ENCODE data around the gene LOC101059915.
"Not testable (repeated sequence)": the region's sequence is repeated elsewhere in the genome, so short reads cannot be mapped to it uniquely, and the experiment has no call there.

The LOC101059915 gene

DNA sequence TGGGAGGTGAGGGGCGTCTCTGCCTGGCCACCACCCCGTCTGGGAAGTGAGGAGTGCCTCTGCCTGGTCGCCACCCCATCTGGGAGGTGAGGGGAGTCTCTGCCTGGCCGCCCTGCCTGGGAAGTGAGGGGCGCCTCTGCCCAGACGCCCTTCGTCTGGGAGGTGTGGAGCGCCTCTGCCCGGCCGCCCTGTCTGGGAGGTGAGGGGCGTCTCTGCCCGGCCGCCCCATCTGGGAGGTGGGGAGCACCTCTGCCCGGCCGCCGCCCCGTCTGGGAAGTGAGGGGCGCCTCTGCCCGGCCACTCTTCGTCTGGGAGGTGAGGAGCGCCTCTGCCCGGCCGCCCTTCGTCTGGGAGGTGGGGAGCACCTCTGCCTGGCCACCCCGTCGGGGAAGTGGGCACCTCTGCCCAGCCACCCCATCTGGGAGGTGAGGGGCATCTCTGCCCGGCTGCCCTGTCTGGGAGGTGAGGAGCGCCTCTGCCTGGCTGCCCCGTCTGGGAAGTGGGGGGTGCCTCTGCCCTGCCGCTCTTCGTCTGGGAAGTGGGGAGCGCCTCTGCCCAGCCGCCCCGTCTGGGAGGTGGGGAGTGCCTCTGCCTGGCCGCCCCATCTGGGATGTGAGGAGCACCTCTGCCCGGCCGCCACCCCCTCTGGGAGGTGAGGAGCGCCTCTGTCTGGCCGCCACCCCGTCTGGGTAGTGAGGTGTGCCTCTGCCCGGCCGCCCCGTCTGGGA, 8.9 kb downstream of the LOC101059915 start:
- not testable (repeated sequence) for DNase-seq

DNA sequence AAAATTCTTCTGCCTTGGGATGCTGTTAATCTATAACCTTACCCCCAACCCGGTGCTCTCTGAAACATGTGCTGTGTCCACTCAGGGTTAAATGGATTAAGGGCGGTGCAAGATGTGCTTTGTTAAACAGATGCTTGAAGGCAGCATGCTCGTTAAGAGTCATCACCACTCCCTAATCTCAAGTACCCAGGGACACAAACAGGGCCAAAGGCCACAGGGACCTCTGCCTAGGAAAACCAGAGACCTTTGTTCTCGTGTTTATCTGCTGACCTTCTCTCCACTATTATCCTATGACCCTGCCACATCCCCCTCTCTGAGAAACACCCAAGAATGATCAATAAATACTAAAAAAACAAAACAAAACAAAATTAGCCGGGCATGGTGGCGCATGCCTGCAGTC, 9.8 kb downstream of the LOC101059915 start:
- DNase-seq = not testable (repeated sequence)

DNA sequence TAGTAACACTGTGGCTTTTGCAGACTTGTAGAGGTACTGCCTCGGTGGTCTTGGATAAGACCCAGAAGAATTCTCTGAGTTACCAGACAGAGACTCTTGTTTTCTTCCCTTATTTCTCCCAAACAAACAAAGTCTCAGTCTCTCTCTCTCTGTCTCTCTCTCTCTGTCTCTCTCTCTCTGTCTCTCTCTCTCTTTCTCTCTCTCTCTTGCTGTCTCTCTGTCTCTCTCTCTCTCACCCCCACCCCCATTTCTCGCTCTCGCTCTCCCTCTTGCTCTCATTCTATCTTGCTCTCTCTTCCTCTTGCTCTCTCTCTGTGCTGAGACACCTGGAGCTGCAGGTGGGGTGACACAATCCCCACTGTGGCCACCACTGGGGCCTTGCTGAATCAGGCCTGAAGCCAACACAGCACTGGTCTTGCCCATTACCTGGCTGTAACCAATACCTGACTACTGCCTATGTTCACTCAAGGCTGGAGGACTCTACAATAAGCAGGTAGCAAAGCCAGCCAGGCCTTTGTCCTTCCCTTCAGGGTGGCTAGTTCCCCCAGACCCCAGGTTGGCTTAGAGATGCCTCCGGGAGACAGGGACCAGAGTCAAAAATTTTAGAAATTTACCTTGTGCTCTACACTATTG, 12.3 kb downstream of the LOC101059915 start:
- no peak for DNase-seq

DNA sequence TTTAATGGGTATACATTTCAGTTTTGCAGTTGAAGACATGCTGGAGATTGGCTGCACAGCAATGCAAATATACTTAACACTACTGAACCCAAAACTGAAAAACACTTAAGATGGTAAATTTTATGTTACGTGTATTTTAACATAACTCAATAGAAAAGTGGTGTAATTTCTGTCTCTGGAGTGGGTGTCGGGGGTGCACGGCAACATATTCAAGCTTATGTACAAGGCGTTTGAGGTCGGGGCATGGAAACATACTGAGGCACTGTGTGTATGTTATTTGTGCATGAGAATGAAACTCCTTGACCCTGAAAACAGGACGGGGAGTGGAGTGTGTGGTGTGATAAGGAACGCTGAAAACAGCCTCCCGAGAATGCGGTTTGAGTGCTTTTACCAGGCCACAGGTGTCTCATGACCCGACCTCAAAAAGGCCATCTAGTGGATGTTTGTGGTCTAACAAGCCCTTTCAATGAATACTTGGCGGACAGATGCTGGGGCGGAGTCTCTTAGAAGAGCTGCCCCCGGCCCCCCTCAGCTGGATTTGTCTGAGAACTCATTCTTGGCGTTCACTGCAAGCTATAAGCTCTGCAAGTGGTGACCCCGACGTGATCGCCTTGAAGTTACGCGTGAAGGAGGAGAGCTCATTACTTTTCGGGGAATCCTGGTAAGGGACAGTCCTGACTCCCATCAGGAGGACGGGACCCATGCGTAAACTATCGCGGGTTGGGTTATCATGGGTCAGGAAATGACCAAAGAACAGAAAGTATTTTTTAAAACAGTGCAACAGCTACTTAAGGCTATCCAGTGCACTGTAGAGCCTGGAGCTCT, 29.5 kb downstream of the LOC101059915 start:
- DNase-seq = not testable (repeated sequence)

DNA sequence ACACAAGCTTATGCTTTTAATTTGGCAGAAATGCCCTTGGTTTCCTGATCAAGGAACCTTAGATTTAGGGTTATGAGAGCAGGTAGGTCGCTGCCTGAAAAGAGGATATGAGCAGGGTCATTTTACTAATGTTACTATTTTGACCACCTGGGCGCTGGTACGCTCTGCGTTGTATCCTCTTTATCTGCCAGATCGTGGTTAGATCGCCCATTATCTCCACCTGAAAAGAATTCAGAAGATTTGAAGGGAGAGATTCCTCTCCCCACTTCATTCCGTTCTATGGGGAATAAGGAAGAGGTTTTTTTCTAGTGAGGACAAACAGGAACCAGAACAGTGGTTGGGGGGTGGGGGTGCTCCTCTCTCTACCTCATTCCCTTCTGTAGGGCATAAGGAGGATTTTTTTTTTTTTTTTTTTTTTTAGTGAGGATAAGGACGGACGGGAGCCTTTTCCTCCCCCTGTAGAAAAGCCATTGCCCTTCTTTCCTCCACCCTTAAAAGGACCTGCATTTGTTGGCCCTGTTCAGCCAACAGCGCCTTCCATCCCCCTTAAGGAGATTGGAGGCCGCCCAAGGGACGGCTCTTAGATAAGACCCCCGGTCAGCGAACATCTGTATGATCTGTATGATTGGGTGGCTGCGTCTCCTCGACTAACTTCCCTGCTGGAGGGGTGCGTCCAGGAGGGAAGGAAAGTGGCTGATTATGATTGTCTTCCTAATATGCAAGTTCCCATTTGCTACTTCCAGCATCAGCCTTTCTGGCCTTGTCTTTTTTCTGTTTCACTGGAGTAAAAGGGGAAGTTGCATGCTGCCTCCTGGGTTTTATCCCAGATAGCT, 30.3 kb downstream of the LOC101059915 start:
- not testable (repeated sequence) for DNase-seq

DNA sequence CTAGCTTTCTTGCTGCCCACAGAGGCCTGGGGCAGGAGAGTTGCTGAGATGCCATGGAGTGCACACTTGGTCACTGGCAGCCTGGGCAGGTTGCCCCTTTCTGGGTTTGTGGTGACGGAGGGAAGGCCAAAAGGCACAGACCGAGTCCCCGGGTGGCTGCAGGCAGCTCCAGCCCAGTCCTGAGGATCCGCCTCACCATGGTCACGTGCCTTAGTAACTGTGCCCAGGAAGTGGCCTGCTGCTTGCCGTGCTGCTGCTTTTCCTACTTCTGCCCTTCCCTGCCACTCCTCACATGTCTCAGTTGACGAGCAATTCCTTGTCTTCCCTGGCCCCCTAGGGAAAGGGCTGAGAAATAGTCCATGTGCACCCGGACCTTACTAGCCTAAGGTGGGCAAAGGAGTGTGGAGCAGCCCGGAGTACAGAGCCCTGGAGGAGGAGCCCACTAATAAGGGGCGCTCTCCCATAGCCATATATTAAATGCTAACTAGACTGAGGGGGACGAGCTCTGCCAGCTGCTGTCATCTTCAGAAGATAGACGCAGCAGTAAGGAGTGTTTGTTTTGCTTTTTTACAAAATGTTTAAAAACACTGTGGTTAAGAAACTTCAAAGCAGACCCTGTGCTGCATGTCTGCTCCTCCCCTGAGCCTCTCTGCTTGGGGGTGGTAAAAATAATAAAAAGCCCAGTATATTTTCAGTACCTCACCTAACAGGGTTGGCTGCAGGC, 31.1 kb downstream of the LOC101059915 start:
- not testable (repeated sequence) for DNase-seq

DNA sequence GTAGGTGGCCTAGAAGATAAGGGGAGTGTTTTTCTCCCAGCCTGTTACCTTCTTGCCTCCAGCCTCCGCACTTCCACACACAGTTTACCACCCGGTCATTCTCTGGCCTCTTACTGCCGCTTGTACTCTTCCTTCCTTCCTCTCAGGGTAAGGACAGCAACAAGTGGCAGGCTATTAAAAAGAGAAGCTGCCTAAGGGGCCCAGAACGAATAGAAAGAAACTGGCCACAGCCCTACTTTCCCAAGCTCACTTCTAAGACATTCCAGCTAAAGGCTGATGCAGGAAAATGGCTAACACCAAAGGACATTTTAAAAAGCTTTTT, 31.6 kb downstream of the LOC101059915 start:
- not testable (repeated sequence) for DNase-seq

DNA sequence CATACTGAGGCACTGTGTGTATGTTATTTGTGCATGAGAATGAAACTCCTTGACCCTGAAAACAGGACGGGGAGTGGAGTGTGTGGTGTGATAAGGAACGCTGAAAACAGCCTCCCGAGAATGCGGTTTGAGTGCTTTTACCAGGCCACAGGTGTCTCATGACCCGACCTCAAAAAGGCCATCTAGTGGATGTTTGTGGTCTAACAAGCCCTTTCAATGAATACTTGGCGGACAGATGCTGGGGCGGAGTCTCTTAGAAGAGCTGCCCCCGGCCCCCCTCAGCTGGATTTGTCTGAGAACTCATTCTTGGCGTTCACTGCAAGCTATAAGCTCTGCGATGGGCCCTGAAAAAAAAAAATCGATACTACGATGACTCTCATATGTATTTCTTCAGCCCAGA, 35.5 kb downstream of the LOC101059915 start:
- DNase-seq = not testable (repeated sequence)

DNA sequence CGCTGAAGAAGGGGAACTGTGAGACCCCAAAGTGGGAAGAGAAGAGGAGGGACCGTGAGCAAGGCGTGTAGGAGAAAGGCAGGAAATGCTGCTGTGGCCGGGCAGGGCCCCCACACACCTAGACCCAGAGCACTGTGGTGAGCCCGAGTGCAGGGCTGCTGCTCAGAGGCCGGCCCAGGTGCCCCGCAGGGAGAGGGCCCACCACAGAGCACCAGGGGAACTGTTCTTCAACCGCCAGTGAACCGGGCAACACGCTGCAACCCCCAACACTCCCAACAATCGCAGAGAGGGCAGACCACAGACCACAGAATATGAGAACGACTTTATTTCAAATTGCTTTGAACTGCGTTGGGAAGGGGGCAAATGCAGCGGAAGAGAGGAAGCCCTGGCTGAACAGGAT, 46.7 kb downstream of the LOC101059915 start:
- DNase-seq = not testable (repeated sequence)

DNA sequence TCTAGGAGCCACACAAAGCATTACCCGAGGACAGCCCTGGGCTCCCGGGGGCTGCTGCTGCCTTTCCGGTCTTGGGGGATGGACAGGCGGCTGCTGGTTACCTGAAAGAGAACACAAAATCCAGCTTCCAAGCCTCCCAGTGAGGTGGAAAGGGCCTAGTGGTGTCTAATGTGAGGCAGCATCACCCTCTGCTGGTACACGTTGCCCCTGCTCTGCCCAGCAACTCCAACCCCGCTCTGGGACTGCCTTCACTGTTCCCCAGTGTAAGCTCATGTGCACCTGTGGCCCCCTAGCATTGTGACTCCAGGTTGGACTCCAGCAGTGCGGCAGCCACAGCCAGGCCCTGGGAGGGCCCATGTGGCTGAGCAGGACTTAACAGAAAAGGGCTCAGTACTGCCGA, 48.2 kb downstream of the LOC101059915 start:
- not testable (repeated sequence) for DNase-seq

DNA sequence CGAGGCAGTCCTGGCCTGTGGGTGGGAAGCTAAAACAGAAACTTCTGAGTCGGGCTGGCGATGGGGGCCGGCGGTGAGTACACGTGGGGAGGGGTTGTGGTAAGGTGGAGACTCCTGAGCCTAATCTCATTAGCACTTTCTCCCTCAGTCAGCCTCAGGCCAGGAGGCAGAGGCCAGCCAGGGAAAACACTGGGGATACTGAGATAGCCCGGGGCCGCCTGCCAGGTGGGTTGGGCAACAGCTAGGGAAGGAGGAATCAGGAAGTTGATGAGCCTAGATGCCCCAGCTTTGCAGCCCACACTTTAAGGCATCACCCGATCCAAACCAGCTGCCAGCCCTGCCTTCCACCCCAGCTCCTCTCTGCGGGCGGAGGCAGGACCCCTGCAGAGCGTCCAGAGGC, 49.0 kb downstream of the LOC101059915 start:
- not testable (repeated sequence) for DNase-seq

DNA sequence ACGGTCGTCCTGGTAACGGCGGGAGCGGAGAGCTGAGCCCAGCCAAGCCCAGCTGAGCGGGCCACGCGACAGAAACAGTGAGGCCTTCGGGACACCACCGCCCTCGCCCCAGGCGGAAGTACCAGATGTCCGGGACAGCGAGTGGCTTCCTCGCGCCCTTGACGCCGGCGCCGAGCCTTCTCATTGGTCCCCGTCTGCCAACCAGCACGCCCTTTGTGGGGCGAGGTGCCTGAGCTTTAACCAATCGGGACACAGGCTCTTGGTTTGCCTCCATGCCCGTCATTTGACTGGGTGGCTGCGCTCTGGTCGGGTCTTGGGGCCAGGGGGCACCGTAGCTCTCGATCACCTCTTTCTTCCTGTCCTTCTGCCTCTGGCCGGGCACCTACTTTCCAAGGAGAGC, 50.8 kb downstream of the LOC101059915 start, which contains the start of gene CXorf49:
TSS of gene CXorf49 (minus strand) at position 101 of the 400 bp plus-strand sequence. CDS start 134 bp downstream, outside the sequence.
- DNase-seq = not testable (repeated sequence)

DNA sequence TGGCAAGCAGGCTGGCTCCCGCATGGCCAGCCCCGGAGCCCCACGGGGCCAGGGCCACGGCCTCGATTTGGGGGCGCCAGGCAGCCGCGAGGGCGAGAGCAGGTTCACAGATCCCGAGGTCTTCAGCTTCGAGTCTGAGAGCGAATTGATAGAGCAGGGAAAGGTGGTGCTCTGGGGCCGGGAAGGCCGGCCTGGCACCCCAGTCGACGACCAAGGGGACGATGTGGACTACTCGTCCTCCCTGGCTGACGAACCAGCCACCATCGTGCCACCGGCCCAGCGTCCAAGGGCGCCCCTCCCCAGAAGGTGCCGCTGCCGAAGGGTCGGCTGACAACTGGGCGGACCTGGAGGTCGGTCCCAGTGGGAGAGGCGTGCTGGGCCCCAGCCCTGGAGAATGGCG, 51.8 kb downstream of the LOC101059915 start:
- DNase-seq = not testable (repeated sequence)

DNA sequence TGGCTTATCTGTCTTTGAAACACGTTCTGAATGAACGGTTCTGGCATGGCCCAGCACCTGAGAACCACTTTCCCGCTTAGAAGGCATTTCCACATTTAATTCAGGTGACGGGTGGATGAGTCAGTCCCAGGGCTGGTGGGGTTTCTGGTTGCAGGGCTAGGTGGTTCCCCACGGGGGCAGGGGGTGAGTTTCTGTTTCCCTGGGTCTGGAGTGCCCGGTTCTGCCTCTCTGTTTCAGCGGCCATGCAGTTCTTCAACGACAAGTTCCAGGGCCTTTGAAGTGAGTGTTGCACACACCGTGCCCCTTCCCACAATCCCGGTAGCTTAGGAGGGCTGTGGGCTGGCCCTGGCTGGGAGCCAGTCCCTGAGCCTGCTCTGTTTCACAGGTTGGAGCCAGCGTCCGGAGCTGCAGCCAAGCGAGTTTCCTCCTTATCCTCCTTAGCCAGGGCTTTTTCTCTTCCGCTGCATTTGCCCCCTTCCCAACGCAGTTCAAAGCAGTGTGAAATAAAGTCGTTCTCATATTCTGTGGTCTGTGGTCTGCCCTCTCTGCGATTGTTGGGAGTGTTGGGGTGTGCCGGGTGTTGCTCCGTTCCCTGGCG, 53.0 kb downstream of the LOC101059915 start:
- DNase-seq = not testable (repeated sequence)

All from fibroblast of skin of back (primary cell).